ENCODE results near the gene PCSK6. TPM values are rescaled to one million over a fixed set of nuclear protein-coding genes. Genes with fewer than 3 reads are reported as not detected.

The PCSK6 gene
- 1 to 10 TPM; 5.4 to 6.5 TPM for polyA plus RNA-seq

- Histone ChIP-seq H3K4me1 (ENCODE audit: control insufficient read depth in 2 of 2, insufficient read depth in 2 of 2, low read length in 1 of 2) (peaks cover 4 to 5% of the 10 kb centered on the region in 2 donors), H3K36me3 (ENCODE audit: control insufficient read depth in 2 of 2, insufficient read depth in 2 of 2, low read length in 1 of 2) (no peaks in the 10 kb centered on the region), H3K4me3 (ENCODE audit: low read depth in 1 of 2, low read length in 2 of 2) (peak within 1 kb of the TSS; percentile 42 to 75), H3K9me3 (ENCODE audit: control insufficient read depth in 2 of 2, insufficient read depth in 1 of 2, low read depth in 1 of 2, low read length in 1 of 2) (no peaks in the 10 kb centered on the region), H3K27me3 (ENCODE audit: control insufficient read depth in 1 of 2, insufficient read depth in 2 of 2, low read length in 2 of 2) (peaks cover 0 to 7% of the 10 kb centered on the region in 2 donors), H3K27ac (ENCODE audit: low read depth in 2 of 2, low read length in 1 of 2) (no peak within 1 kb of the TSS)
- WGBS, 2 donors, result 21 to 26% methylated on average over 64 to 111 of the region's 111 CpGs
Measured at GRCh38 chr15:101489599-101490407, at the start of gene PCSK6. PCSK6 (minus strand) TSS chr15:101489707; CDS start chr15:101489670, 37 bp downstream.

- WGBS, 2 donors, result 85 to 86% methylated on average over 5 of the region's 5 CpGs
Measured at GRCh38 chr15:101538996-101539395, 49.5 kb upstream of the PCSK6 start.

GRCh38 chr15:101538177-101538576 is 48.7 kb upstream of the PCSK6 start:
- Histone ChIP-seq H3K9me3 (ENCODE audit: control insufficient read depth in 2 of 2, insufficient read depth in 1 of 2, low read depth in 1 of 2, low read length in 1 of 2) (peaks cover 0 to 4% of the 10 kb centered on the region in 2 donors), H3K4me1 (ENCODE audit: control insufficient read depth in 2 of 2, insufficient read depth in 2 of 2, low read length in 1 of 2) (no peaks in the 10 kb centered on the region), H3K27ac (ENCODE audit: low read depth in 2 of 2, low read length in 1 of 2) (no peak overlapping the region), H3K4me3 (ENCODE audit: low read depth in 1 of 2, low read length in 2 of 2) (no peak overlapping the region), H3K36me3 (ENCODE audit: control insufficient read depth in 2 of 2, insufficient read depth in 2 of 2, low read length in 1 of 2) (no peaks in the 10 kb centered on the region), H3K27me3 (ENCODE audit: control insufficient read depth in 1 of 2, insufficient read depth in 2 of 2, low read length in 2 of 2) (no peaks in the 10 kb centered on the region)
- 75 to 85% methylated on average over 3 of the region's 3 CpGs for WGBS, 2 donors

More at GRCh38 chr15:101538996-101539395, 49.5 kb upstream of the PCSK6 start:
- no peak overlapping the region for H3K4me3 ChIP-seq (ENCODE audit: low read depth in 1 of 2, low read length in 2 of 2)
- H3K27ac ChIP-seq (ENCODE audit: low read depth in 2 of 2, low read length in 1 of 2), result no peak overlapping the region
- H3K27me3 ChIP-seq (ENCODE audit: control insufficient read depth in 1 of 2, insufficient read depth in 2 of 2, low read length in 2 of 2), result no peaks in the 10 kb centered on the region
- H3K4me1 ChIP-seq (ENCODE audit: control insufficient read depth in 2 of 2, insufficient read depth in 2 of 2, low read length in 1 of 2), result no peaks in the 10 kb centered on the region
- H3K36me3 ChIP-seq (ENCODE audit: control insufficient read depth in 2 of 2, insufficient read depth in 2 of 2, low read length in 1 of 2), result no peaks in the 10 kb centered on the region
- peaks cover 0 to 4% of the 10 kb centered on the region in 2 donors for H3K9me3 ChIP-seq (ENCODE audit: control insufficient read depth in 2 of 2, insufficient read depth in 1 of 2, low read depth in 1 of 2, low read length in 1 of 2)

- Histone ChIP-seq H3K4me3 (ENCODE audit: low read depth in 1 of 2, low read length in 2 of 2) (no peak overlapping the region), H3K9me3 (ENCODE audit: control insufficient read depth in 2 of 2, insufficient read depth in 1 of 2, low read depth in 1 of 2, low read length in 1 of 2) (peaks cover 0 to 4% of the 10 kb centered on the region in 2 donors), H3K4me1 (ENCODE audit: control insufficient read depth in 2 of 2, insufficient read depth in 2 of 2, low read length in 1 of 2) (no peaks in the 10 kb centered on the region), H3K27me3 (ENCODE audit: control insufficient read depth in 1 of 2, insufficient read depth in 2 of 2, low read length in 2 of 2) (no peaks in the 10 kb centered on the region), H3K27ac (ENCODE audit: low read depth in 2 of 2, low read length in 1 of 2) (no peak overlapping the region), H3K36me3 (ENCODE audit: control insufficient read depth in 2 of 2, insufficient read depth in 2 of 2, low read length in 1 of 2) (no peaks in the 10 kb centered on the region)
- WGBS, 2 donors, result 31 to 33% methylated on average over 2 of the region's 2 CpGs
Measured at GRCh38 chr15:101537483-101538080, 48.1 kb upstream of the PCSK6 start.

GRCh38 chr15:101536875-101537405 is 47.4 kb upstream of the PCSK6 start:
- no peak overlapping the region for H3K27ac ChIP-seq (ENCODE audit: low read depth in 2 of 2, low read length in 1 of 2)
- peaks cover 0 to 4% of the 10 kb centered on the region in 2 donors for H3K9me3 ChIP-seq (ENCODE audit: control insufficient read depth in 2 of 2, insufficient read depth in 1 of 2, low read depth in 1 of 2, low read length in 1 of 2)
- no peaks in the 10 kb centered on the region for H3K4me1 ChIP-seq (ENCODE audit: control insufficient read depth in 2 of 2, insufficient read depth in 2 of 2, low read length in 1 of 2)
- no peaks in the 10 kb centered on the region for H3K36me3 ChIP-seq (ENCODE audit: control insufficient read depth in 2 of 2, insufficient read depth in 2 of 2, low read length in 1 of 2)
- no peaks in the 10 kb centered on the region for H3K27me3 ChIP-seq (ENCODE audit: control insufficient read depth in 1 of 2, insufficient read depth in 2 of 2, low read length in 2 of 2)
- 86 to 91% methylated on average over 20 of the region's 20 CpGs for WGBS, 2 donors
- H3K4me3 ChIP-seq (ENCODE audit: low read depth in 1 of 2, low read length in 2 of 2), result no peak overlapping the region

GRCh38 chr15:101536166-101536874 is 46.8 kb upstream of the PCSK6 start:
- Histone ChIP-seq H3K4me3 (ENCODE audit: low read depth in 1 of 2, low read length in 2 of 2) (no peak overlapping the region), H3K36me3 (ENCODE audit: control insufficient read depth in 2 of 2, insufficient read depth in 2 of 2, low read length in 1 of 2) (no peaks in the 10 kb centered on the region), H3K9me3 (ENCODE audit: control insufficient read depth in 2 of 2, insufficient read depth in 1 of 2, low read depth in 1 of 2, low read length in 1 of 2) (peaks cover 0 to 4% of the 10 kb centered on the region in 2 donors), H3K27me3 (ENCODE audit: control insufficient read depth in 1 of 2, insufficient read depth in 2 of 2, low read length in 2 of 2) (no peaks in the 10 kb centered on the region), H3K4me1 (ENCODE audit: control insufficient read depth in 2 of 2, insufficient read depth in 2 of 2, low read length in 1 of 2) (no peaks in the 10 kb centered on the region), H3K27ac (ENCODE audit: low read depth in 2 of 2, low read length in 1 of 2) (no peak overlapping the region)
- WGBS, 2 donors, result 91 to 94% methylated on average over 24 of the region's 24 CpGs

GRCh38 chr15:101535170-101535902 is 45.8 kb upstream of the PCSK6 start:
- no peak overlapping the region for H3K4me3 ChIP-seq (ENCODE audit: low read depth in 1 of 2, low read length in 2 of 2)
- H3K27me3 ChIP-seq (ENCODE audit: control insufficient read depth in 1 of 2, insufficient read depth in 2 of 2, low read length in 2 of 2), result no peaks in the 10 kb centered on the region
- peaks cover 0 to 4% of the 10 kb centered on the region in 2 donors for H3K9me3 ChIP-seq (ENCODE audit: control insufficient read depth in 2 of 2, insufficient read depth in 1 of 2, low read depth in 1 of 2, low read length in 1 of 2)
- H3K27ac ChIP-seq (ENCODE audit: low read depth in 2 of 2, low read length in 1 of 2), result no peak overlapping the region
- H3K36me3 ChIP-seq (ENCODE audit: control insufficient read depth in 2 of 2, insufficient read depth in 2 of 2, low read length in 1 of 2), result no peaks in the 10 kb centered on the region
- 88% methylated on average over 29 of the region's 29 CpGs for WGBS, 2 donors
- H3K4me1 ChIP-seq (ENCODE audit: control insufficient read depth in 2 of 2, insufficient read depth in 2 of 2, low read length in 1 of 2), result no peaks in the 10 kb centered on the region

GRCh38 chr15:101534376-101534970 is 45.0 kb upstream of the PCSK6 start:
- Histone ChIP-seq H3K4me3 (ENCODE audit: low read depth in 1 of 2, low read length in 2 of 2) (no peak overlapping the region), H3K9me3 (ENCODE audit: control insufficient read depth in 2 of 2, insufficient read depth in 1 of 2, low read depth in 1 of 2, low read length in 1 of 2) (peaks cover 0 to 4% of the 10 kb centered on the region in 2 donors), H3K27me3 (ENCODE audit: control insufficient read depth in 1 of 2, insufficient read depth in 2 of 2, low read length in 2 of 2) (no peaks in the 10 kb centered on the region), H3K36me3 (ENCODE audit: control insufficient read depth in 2 of 2, insufficient read depth in 2 of 2, low read length in 1 of 2) (no peaks in the 10 kb centered on the region), H3K4me1 (ENCODE audit: control insufficient read depth in 2 of 2, insufficient read depth in 2 of 2, low read length in 1 of 2) (no peaks in the 10 kb centered on the region), H3K27ac (ENCODE audit: low read depth in 2 of 2, low read length in 1 of 2) (no peak overlapping the region)
- WGBS, 2 donors, result 81 to 83% methylated on average over 21 of the region's 21 CpGs

Measured in esophagus (tissue), 2 donors.